ENCODE results near the gene OTX1.

Gene OTX1

DNA sequence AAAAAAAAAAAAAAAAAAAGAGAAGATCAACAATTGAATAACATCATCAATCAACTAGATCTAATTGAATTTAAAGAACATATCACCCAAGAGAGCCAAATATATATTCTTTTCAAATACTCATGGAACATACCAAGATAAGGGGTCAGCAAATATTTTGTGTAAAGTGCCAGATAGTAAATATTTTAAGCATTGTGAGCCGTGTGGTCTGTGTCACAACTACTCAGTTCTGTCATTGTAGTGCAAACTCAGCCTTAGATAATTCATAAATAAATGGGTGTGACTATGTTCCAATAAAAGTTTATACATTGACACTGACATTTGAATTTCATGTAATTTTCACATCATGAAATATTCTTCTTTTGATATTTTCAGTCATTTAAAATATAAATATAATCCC is 45.9 kb downstream of the OTX1 start:
- H3K27me3 ChIP-seq (ENCODE audit: control insufficient read depth, insufficient read depth, low read length), result no peaks in the 10 kb centered on the region
- H3K9ac ChIP-seq (ENCODE audit: low read depth, low read length), result no peak overlapping the region

DNA sequence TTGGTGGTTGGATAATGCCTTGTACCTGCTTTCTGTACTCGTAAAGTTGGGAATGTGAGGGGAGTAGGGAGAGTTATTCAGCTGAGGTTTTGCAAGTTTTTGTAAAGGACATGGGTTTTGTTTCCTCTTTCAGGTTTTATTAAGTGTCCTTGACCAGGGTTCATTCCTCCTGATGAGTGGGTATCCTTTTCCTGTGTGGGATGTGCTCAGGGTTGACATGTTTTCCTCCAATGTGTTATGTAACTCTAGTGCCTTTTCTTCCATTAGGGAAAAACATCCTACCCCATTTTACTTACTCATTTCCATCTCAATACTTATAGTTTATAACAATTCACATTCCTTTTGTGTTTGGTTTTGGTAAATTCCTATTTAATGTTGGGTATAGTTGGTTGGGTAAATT is 48.4 kb downstream of the OTX1 start:
- Histone ChIP-seq H3K4me2 (ENCODE audit: low read length) (no peak overlapping the region), H3K36me3 (ENCODE audit: insufficient read depth, low read length) (no peaks in the 10 kb centered on the region), H3K9me3 (replicated peaks; ENCODE audit: low read length) (no peaks in the 10 kb centered on the region)

More for the DNA sequence above, 45.9 kb downstream of the OTX1 start:
- Histone ChIP-seq H3K9me3 (replicated peaks; ENCODE audit: low read length) (no peaks in the 10 kb centered on the region), H3K4me1 (ENCODE audit: control insufficient read depth, insufficient read depth, low read length) (no peaks in the 10 kb centered on the region), H3K4me2 (ENCODE audit: low read length) (no peak overlapping the region), H3K4me3 (ENCODE audit: low read length) (no peak overlapping the region), H3K36me3 (ENCODE audit: insufficient read depth, low read length) (no peaks in the 10 kb centered on the region)

DNA sequence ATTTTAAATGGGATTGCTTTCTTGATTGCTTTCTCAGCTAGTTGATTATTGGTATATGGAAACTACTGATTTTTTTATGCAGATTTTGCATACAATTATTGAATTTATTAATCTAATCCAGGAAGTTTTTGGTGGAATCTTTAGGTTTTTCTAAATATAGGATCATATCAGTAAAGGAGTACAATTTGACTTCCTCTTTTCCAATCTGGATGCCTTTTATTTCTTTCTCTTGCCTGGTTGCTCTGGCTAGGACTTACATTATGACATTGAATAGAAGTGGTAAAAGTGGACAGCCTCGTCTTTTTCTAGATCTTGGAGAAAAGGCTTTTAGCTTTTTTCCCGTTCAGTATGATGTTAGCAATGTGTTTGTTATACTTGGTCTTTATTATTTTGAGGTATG is 51.3 kb downstream of the OTX1 start:
- H3K36me3 ChIP-seq (ENCODE audit: insufficient read depth, low read length), result no peaks in the 10 kb centered on the region
- no peak overlapping the region for H3K4me3 ChIP-seq (ENCODE audit: low read length)
- no peaks in the 10 kb centered on the region for H3K9me3 ChIP-seq (replicated peaks; ENCODE audit: low read length)
- H3K9ac ChIP-seq (ENCODE audit: low read depth, low read length), result no peak overlapping the region
- no peak overlapping the region for H3K4me2 ChIP-seq (ENCODE audit: low read length)
- H3K27me3 ChIP-seq (ENCODE audit: control insufficient read depth, insufficient read depth, low read length), result no peaks in the 10 kb centered on the region
- no peaks in the 10 kb centered on the region for H3K4me1 ChIP-seq (ENCODE audit: control insufficient read depth, insufficient read depth, low read length)

More for the DNA sequence above, 48.4 kb downstream of the OTX1 start:
- H3K4me1 ChIP-seq (ENCODE audit: control insufficient read depth, insufficient read depth, low read length), result no peaks in the 10 kb centered on the region
- no peak overlapping the region for H3K4me3 ChIP-seq (ENCODE audit: low read length)
- no peaks in the 10 kb centered on the region for H3K27me3 ChIP-seq (ENCODE audit: control insufficient read depth, insufficient read depth, low read length)
- no peak overlapping the region for H3K9ac ChIP-seq (ENCODE audit: low read depth, low read length)

DNA sequence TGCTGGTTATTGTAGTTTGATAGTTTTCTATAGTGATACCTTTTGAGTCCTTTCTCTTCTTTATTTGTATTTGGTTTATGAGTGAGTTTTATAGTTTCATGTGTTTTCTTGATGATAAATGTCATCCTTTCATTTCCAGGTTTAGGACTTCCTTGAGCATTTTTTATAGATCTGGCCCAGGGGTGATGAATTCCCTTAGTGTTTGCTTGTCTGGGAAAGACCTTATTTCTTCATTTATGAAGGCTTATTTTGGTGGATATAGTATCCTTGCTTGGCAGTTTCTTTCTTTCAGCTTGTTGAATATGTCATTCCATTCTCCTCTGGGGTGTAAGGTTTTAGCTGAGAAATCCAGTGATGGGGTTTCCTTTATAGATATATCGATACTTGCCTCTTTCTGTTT is 53.9 kb downstream of the OTX1 start:
- Histone ChIP-seq H3K27me3 (ENCODE audit: control insufficient read depth, insufficient read depth, low read length) (no peaks in the 10 kb centered on the region), H3K36me3 (ENCODE audit: insufficient read depth, low read length) (no peaks in the 10 kb centered on the region), H3K9me3 (replicated peaks; ENCODE audit: low read length) (no peaks in the 10 kb centered on the region), H3K4me1 (ENCODE audit: control insufficient read depth, insufficient read depth, low read length) (no peaks in the 10 kb centered on the region), H3K9ac (ENCODE audit: low read depth, low read length) (no peak overlapping the region), H3K4me2 (ENCODE audit: low read length) (no peak overlapping the region), H3K4me3 (ENCODE audit: low read length) (no peak overlapping the region)
